Suprapubic skin (tissue), 3 donors: ENCODE data around the gene VEGFA.

ENCODE experiments used
- EP300 ChIP-seq: sonication (generic); formaldehyde crosslinking; IDR thresholded peaks from one replicate; pipeline ENCODE4 v1.6.1; 2017; ENCODE audit warnings: antibody characterized with exemption
- POLR2A ChIP-seq, 2 donors: fragments of 450-650 bp; IDR thresholded peaks; one replicate each; pipeline ENCODE4 v1.6.1; 2017; ENCODE audit warnings: antibody characterized with exemption in 2 of 2, mild to moderate bottlenecking in 2 of 2, moderate library complexity in 2 of 2
- TF ChIP-seq, protein P1 (sequence below), 2 donors: fragments of 200-600 bp in 1 of 2; fragments of 450-650 bp in 1 of 2; sonication (generic) in 1 of 2; IDR thresholded peaks; one replicate each; pipeline ENCODE4 v1.5.1; 2016 to 2019; ENCODE audit warnings: antibody characterized with exemption in 2 of 2, mild to moderate bottlenecking in 1 of 2, moderate library complexity in 1 of 2

- TF ChIP-seq, protein P1, sequence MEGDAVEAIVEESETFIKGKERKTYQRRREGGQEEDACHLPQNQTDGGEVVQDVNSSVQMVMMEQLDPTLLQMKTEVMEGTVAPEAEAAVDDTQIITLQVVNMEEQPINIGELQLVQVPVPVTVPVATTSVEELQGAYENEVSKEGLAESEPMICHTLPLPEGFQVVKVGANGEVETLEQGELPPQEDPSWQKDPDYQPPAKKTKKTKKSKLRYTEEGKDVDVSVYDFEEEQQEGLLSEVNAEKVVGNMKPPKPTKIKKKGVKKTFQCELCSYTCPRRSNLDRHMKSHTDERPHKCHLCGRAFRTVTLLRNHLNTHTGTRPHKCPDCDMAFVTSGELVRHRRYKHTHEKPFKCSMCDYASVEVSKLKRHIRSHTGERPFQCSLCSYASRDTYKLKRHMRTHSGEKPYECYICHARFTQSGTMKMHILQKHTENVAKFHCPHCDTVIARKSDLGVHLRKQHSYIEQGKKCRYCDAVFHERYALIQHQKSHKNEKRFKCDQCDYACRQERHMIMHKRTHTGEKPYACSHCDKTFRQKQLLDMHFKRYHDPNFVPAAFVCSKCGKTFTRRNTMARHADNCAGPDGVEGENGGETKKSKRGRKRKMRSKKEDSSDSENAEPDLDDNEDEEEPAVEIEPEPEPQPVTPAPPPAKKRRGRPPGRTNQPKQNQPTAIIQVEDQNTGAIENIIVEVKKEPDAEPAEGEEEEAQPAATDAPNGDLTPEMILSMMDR (IDR thresholded peaks at IDR 0.05) = no peak
- TF ChIP-seq POLR2A (IDR thresholded peaks at IDR 0.05) = no peak
- no peak for TF ChIP-seq EP300
These were observed 44.1 kb upstream of the VEGFA start for GRCh38 chr6:43725643-43726580.
